ENCODE results near the gene TXNDC17. TPM values are rescaled to one million over a fixed set of nuclear protein-coding genes. Genes with fewer than 3 reads are reported as not detected.

TXNDC17 gene
- total and polyA plus RNA-seq, 2 of the 8 experiments (the other 6 are each of a cell fraction or from before 2014, with no cell fraction given): 182 to 410 TPM

DNA sequence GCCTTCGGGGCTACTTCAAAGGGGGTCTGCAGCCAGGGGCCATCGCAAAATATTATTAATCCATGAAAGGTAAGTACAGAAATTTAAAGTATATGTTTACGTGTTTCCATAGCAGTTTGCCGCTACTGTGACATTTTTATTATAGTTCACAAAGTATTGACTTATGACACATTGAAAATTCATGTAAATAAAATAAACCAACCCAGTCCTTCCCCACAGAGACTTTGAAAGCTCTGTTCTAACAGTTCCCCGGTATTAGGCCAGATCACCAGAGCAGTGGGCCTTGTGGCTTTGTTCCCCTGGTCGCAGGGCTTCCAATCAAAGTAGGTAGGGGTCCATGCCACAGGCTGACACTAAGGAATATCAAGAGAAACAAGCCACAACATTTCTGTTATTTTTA, 14.2 kb upstream of the TXNDC17 start:
- Histone ChIP-seq H2BK5ac (ENCODE audit: low read depth, low read length) (no peak overlapping the region), H3K4me1 (replicated peaks in 1 of 4; ENCODE audit: control insufficient read depth in 3 of 4, insufficient read depth in 4 of 4, low read length in 3 of 4) (no peaks in the 10 kb centered on the region), H4K8ac (ENCODE audit: extremely low read depth, insufficient read depth, low read length) (no peak overlapping the region), H2BK120ac (replicated peaks; ENCODE audit: low read depth, low read length) (no peak overlapping the region), H2BK15ac (ENCODE audit: low read length) (no peak overlapping the region), H3K14ac (ENCODE audit: insufficient read length) (no peak overlapping the region), H3K36me3 (ENCODE audit: control insufficient read depth in 2 of 4, insufficient read depth in 4 of 4, low read length in 3 of 4) (peaks cover 9 to 30% (median 24%) of the 10 kb centered on the region in 4 experiments), H4K5ac (ENCODE audit: insufficient read length, low read depth, low read length) (no peak overlapping the region), H3K9ac (replicated peaks in 1 of 4; ENCODE audit: extremely low read depth in 1 of 4, low read depth in 3 of 4, low read length in 3 of 4) (no peak overlapping the region), H2BK12ac (ENCODE audit: low read depth, low read length) (no peak overlapping the region), H3K79me1 (ENCODE audit: low read depth, low read length) (no peaks in the 10 kb centered on the region), H4K20me1 (replicated peaks in 1 of 2; ENCODE audit: control insufficient read depth in 1 of 2, insufficient read depth in 2 of 2, low read length in 2 of 2) (peaks cover 1 to 4% of the 10 kb centered on the region in 2 experiments), H3K23ac (ENCODE audit: insufficient read length) (no peak overlapping the region), H3K27me3 (replicated peaks in 1 of 4; ENCODE audit: control insufficient read depth in 3 of 4, extremely low read depth in 1 of 4, insufficient read depth in 3 of 4, low read length in 3 of 4) (no peaks in the 10 kb centered on the region), H3K9me3 (ENCODE audit: insufficient read depth in 2 of 2, low read depth in 1 of 2, low read length in 1 of 2) (no peaks in the 10 kb centered on the region), H3K4me2 (ENCODE audit: insufficient read depth in 1 of 2, low read depth in 2 of 2, low read length in 2 of 2) (no peak overlapping the region), H3K23me2 (ENCODE audit: low read depth, low read length) (no peaks in the 10 kb centered on the region), H3K79me2 (ENCODE audit: control insufficient read depth in 1 of 2, insufficient read depth in 2 of 2, low read length in 2 of 2) (0 out of 4 replicates have a peak, but pooled peaks cover 0 to 4% of the 10 kb centered on the region in 2 experiments), H3K56ac (replicated peaks; ENCODE audit: insufficient read length, low read depth, low read length) (no peak overlapping the region), H2AK5ac (ENCODE audit: low read depth, low read length) (no peak overlapping the region), H3K18ac (ENCODE audit: extremely low read depth, low read length) (no peak overlapping the region), H2BK20ac (ENCODE audit: low read length) (no peak overlapping the region), H3K4me3 (ENCODE audit: extremely low read depth in 1 of 4, insufficient read depth in 2 of 4, low read depth in 3 of 4, low read length in 4 of 4) (no peak overlapping the region), H4K91ac (replicated peaks; ENCODE audit: insufficient read length, low read length) (no peak overlapping the region), H3K4ac (replicated peaks; ENCODE audit: insufficient read length, low read depth, low read length) (no peak overlapping the region), H3K27ac (ENCODE audit: low read depth, low read length) (no peak overlapping the region), H2AFZ (ENCODE audit: low read length) (no peak overlapping the region)
- no peak for FAIRE-seq
- ChIA-PET CTCF (ENCODE audit: partially characterized antibody) (interaction anchor here (0.8 kb wide), 1 partner anchor 15 kb away, joined by 3 read pairs; the partner anchor contains the start of gene TXNDC17), POLR2A (ENCODE audit: partially characterized antibody) (no interaction called here)
- 94% methylated on average over 6 of the region's 6 CpGs; no CpG with 5 or more reads in 1 of the 2 experiments for WGBS, 2 experiments (ENCODE audit: extremely low coverage in 1 of 2, insufficient coverage in 1 of 2, insufficient read length in 1 of 2, insufficient replicate concordance in 2 of 2, low coverage in 1 of 2, low lambda C conversion rate in 2 of 2, missing lambda C conversion rate in 1 of 2)
- DNase-seq (ENCODE audit: low read depth in 1 of 2, low spot score in 2 of 2): no peak
- TF ChIP-seq EP300 (IDR thresholded peaks at IDR 0.05; ENCODE audit: borderline replicate concordance in 1 of 2, low read depth in 2 of 2, low read length in 2 of 2) (no peak), SP1 (IDR thresholded peaks at IDR 0.05; ENCODE audit: low read depth, low read length) (no peak), KDM4A (IDR thresholded peaks at IDR 0.05; ENCODE audit: low read depth, low read length, severe bottlenecking) (no peak), YY1 (IDR thresholded peaks at IDR 0.05; ENCODE audit: low read depth, low read length) (no peak), NANOG (IDR thresholded peaks at IDR 0.05; ENCODE audit: insufficient read depth, low read depth, low read length, poor library complexity, severe bottlenecking) (no peak), EGR1 (IDR thresholded peaks at IDR 0.05; ENCODE audit: borderline replicate concordance, low read depth, low read length) (no peak), CHD2 (IDR thresholded peaks at IDR 0.05; ENCODE audit: low read length) (no peak), MAFK (IDR thresholded peaks at IDR 0.05; ENCODE audit: low read depth, low read length) (no peak), CEBPB (IDR thresholded peaks at IDR 0.05; ENCODE audit: low read depth, low read length) (no peak), TEAD4 (IDR thresholded peaks at IDR 0.05; ENCODE audit: low read depth, low read length) (no peak), TAF1 (IDR thresholded peaks at IDR 0.05; ENCODE audit: low read depth, low read length) (no peak), POLR2AphosphoS5 (IDR thresholded peaks at IDR 0.05; ENCODE audit: low read depth, low read length) (no peak), SP4 (IDR thresholded peaks at IDR 0.05; ENCODE audit: low read length) (no peak), GABPA (IDR thresholded peaks at IDR 0.05; ENCODE audit: borderline replicate concordance, insufficient read depth, low read length) (no peak), MAX (IDR thresholded peaks at IDR 0.05) (no peak)
